Measurements from ENCODE around the gene CHD6. TPM values are rescaled to one million over a fixed set of nuclear protein-coding genes. Genes with fewer than 3 reads are reported as not detected.

Gene CHD6
- total RNA-seq, 1 experiment from 2014 or later = 46.7 TPM

DNA sequence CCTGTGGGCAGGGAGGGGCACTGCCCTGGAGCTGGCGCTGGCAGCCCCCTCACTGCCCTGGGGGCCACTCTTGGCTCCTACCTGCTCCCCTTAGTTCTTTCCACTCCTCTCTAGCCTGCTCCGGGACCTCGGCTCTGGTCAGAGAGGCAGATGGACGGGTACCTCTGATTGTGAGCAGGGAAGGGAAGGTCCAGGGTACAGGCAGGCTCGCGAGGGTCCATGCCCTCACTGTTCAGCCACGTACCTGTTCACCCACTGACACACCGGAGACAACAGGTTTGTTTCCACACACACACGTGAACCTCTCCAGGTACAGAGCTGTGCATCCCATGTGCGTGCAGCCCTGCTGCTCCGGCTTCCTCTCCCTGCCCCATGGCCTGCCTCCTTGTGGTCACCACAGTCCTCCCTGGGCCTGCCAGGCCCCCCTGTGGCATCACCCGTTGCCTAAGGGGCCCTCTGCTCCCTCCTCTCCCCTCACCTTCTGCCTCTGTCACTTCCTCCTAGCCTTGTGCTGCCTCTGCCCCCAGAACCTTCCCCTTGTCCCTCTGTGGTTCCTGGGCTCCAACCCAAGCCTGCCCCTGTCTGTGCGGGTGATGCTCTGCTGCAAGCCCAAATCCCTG is 253.8 kb downstream of the CHD6 start:
- CTCF ChIA-PET = no interaction called here
- Histone ChIP-seq H3K4me3 (ENCODE audit: low read depth, low read length, poor library complexity, severe bottlenecking) (no peak overlapping the region), H3K36me3 (ENCODE audit: insufficient read depth, low read length, poor library complexity, severe bottlenecking) (no peaks in the 10 kb centered on the region), H3K9me3 (ENCODE audit: low read depth, low read length, poor library complexity, severe bottlenecking) (no peaks in the 10 kb centered on the region), H3K4me1 (ENCODE audit: insufficient read depth, low read length, poor library complexity, severe bottlenecking) (no peaks in the 10 kb centered on the region), H3K27me3 (replicated peaks; ENCODE audit: insufficient read depth, low read depth, low read length, poor library complexity) (peaks cover 23% of the 10 kb centered on the region), H3K27ac (ENCODE audit: low read depth, low read length, poor library complexity, severe bottlenecking) (no peak overlapping the region)
- DNase-seq (ENCODE audit: low spot score) = no peak
- POLR2A ChIA-PET (ENCODE audit: low non-redundant PET) = no interaction called here
- TF ChIP-seq, protein P1, sequence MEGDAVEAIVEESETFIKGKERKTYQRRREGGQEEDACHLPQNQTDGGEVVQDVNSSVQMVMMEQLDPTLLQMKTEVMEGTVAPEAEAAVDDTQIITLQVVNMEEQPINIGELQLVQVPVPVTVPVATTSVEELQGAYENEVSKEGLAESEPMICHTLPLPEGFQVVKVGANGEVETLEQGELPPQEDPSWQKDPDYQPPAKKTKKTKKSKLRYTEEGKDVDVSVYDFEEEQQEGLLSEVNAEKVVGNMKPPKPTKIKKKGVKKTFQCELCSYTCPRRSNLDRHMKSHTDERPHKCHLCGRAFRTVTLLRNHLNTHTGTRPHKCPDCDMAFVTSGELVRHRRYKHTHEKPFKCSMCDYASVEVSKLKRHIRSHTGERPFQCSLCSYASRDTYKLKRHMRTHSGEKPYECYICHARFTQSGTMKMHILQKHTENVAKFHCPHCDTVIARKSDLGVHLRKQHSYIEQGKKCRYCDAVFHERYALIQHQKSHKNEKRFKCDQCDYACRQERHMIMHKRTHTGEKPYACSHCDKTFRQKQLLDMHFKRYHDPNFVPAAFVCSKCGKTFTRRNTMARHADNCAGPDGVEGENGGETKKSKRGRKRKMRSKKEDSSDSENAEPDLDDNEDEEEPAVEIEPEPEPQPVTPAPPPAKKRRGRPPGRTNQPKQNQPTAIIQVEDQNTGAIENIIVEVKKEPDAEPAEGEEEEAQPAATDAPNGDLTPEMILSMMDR (conservative IDR thresholded peaks at IDR 0.05; ENCODE audit: low read depth, low read length) = no peak
- TF ChIP-seq EZH2 (IDR thresholded peaks at IDR 0.05; ENCODE audit: borderline replicate concordance, low read depth, low read length, poor library complexity, severe bottlenecking) = no peak
- intact Hi-C loops (cut with micrococcal nuclease; ENCODE audit: unreplicated experiment) = no loop called here
- BruUV-seq (replicated peaks) = no TSS peak

DNA sequence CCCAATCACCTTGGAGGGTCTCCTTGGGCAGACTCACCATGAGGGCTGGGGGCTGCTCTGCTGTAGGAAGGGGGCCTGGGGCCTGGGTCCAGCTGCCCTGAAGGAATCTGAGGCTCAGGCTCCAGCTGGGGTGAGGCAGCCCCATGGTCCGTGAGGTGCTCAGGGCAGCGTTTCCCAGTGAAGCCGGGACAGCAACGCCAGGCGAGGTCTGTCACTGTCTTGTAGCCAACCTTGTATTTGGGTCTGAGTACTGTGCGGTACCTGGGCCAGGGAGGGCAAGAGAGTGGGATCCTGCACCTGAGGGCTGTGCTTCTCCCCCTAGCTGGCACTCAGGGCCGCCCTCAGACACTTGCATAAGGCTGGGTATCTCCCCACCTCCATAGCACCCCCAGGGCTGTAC is 254.6 kb downstream of the CHD6 start:
- H3K4me3 ChIP-seq (ENCODE audit: low read depth, low read length, poor library complexity, severe bottlenecking) = no peak overlapping the region
- no peak overlapping the region for H3K27ac ChIP-seq (ENCODE audit: low read depth, low read length, poor library complexity, severe bottlenecking)
- no peaks in the 10 kb centered on the region for H3K4me1 ChIP-seq (ENCODE audit: insufficient read depth, low read length, poor library complexity, severe bottlenecking)
- H3K27me3 ChIP-seq (replicated peaks; ENCODE audit: insufficient read depth, low read depth, low read length, poor library complexity) = peaks cover 23% of the 10 kb centered on the region
- no peaks in the 10 kb centered on the region for H3K36me3 ChIP-seq (ENCODE audit: insufficient read depth, low read length, poor library complexity, severe bottlenecking)
- ChIA-PET CTCF (interaction anchor here (0.8 kb wide), 1 partner anchor 24 kb away, joined by 6 read pairs; no protein-coding TSS in a partner anchor), POLR2A (ENCODE audit: low non-redundant PET) (no interaction called here)
- no peak for DNase-seq (ENCODE audit: low spot score)
- no TSS peak for BruUV-seq (replicated peaks)
- no peaks in the 10 kb centered on the region for H3K9me3 ChIP-seq (ENCODE audit: low read depth, low read length, poor library complexity, severe bottlenecking)
- no peak for TF ChIP-seq EZH2 (IDR thresholded peaks at IDR 0.05; ENCODE audit: borderline replicate concordance, low read depth, low read length, poor library complexity, severe bottlenecking)
- TF ChIP-seq, protein P1 (conservative IDR thresholded peaks at IDR 0.05; ENCODE audit: low read depth, low read length) = no peak
- intact Hi-C loops (cut with micrococcal nuclease; ENCODE audit: unreplicated experiment) = no loop called here

DNA sequence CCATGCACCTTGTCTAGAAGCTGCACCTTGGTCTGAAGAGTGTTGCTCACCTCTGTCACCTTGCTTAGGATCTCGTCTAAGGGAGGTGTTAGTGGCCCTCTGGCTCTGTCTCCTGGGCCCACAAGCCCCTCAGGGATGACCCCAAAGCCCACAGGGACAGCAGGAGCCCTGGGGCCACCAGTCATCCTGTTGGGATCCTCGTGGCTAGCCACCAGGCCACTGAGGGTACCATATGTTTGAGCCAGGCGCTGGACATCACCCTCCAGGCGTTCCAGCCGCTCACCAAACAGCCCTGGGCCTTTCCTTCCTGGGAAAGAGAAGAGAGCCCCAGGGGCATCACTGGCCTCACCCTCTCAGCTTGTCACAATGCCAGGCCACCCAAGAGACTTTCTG is 255.4 kb downstream of the CHD6 start:
- Histone ChIP-seq H3K4me3 (ENCODE audit: low read depth, low read length, poor library complexity, severe bottlenecking) (no peak overlapping the region), H3K36me3 (ENCODE audit: insufficient read depth, low read length, poor library complexity, severe bottlenecking) (no peaks in the 10 kb centered on the region)
- POLR2A ChIA-PET (ENCODE audit: low non-redundant PET) = no interaction called here

More for the DNA sequence above, 255.4 kb downstream of the CHD6 start:
- TF ChIP-seq EZH2 (IDR thresholded peaks at IDR 0.05; ENCODE audit: borderline replicate concordance, low read depth, low read length, poor library complexity, severe bottlenecking) = no peak
- TF ChIP-seq, protein P1 (conservative IDR thresholded peaks at IDR 0.05; ENCODE audit: low read depth, low read length) = no peak
- no peak for DNase-seq (ENCODE audit: low spot score)
- H3K27me3 ChIP-seq (replicated peaks; ENCODE audit: insufficient read depth, low read depth, low read length, poor library complexity) = peaks cover 21% of the 10 kb centered on the region
- H3K4me1 ChIP-seq (ENCODE audit: insufficient read depth, low read length, poor library complexity, severe bottlenecking) = no peaks in the 10 kb centered on the region
- no TSS peak for BruUV-seq (replicated peaks)
- intact Hi-C loops (cut with micrococcal nuclease; ENCODE audit: unreplicated experiment) = no loop called here
- no peak overlapping the region for H3K27ac ChIP-seq (ENCODE audit: low read depth, low read length, poor library complexity, severe bottlenecking)
- CTCF ChIA-PET = interaction anchor here (0.8 kb wide), 1 partner anchor 23 kb away, joined by 6 read pairs; no protein-coding TSS in a partner anchor
- no peaks in the 10 kb centered on the region for H3K9me3 ChIP-seq (ENCODE audit: low read depth, low read length, poor library complexity, severe bottlenecking)

Measured in A673 (cell line).